Measurements from ENCODE around the gene NDFIP2.

Gene NDFIP2

DNA sequence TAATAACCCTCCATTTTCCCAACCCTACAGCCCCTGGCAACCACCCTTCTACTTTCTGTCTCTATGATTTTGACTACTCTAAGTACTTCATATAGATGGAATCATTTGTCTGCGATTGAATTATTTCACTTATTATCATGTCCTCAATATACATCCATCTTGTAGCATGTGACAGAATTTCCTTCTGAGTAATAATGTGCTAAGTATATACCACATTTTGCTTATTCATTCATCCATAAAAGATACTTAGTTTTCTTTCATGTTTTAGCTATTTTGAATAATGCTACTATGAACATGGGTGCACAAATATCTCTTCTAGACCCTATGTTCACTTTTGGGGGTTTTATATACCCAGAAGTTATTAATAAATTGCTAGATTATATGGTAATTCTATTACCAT is 17.4 kb upstream of the NDFIP2 start:
- no peaks in the 10 kb centered on the region for H3K36me3 ChIP-seq (ENCODE audit: control insufficient read depth in 1 of 2, insufficient read depth in 2 of 2, low read length in 2 of 2)
- H3K18ac ChIP-seq (ENCODE audit: low read length), result no peak overlapping the region
- no peak overlapping the region for H2BK120ac ChIP-seq (ENCODE audit: insufficient read depth, low read length, poor library complexity)
- WGBS (ENCODE audit: extremely low coverage, insufficient coverage, insufficient read length), result no CpG with 5 or more reads among the region's 1 CpG
- H3K9me3 ChIP-seq (ENCODE audit: insufficient read depth, low read depth, low read length), result no peaks in the 10 kb centered on the region
- H4K91ac ChIP-seq (ENCODE audit: low read depth, low read length), result no peak overlapping the region
- no peak overlapping the region for H2BK12ac ChIP-seq (ENCODE audit: low read length)
- no peaks in the 10 kb centered on the region for H3K79me2 ChIP-seq (ENCODE audit: control insufficient read depth, insufficient read depth, low read length, poor library complexity)
- H3K27ac ChIP-seq (ENCODE audit: low read depth, low read length), result no peak overlapping the region
- peaks cover 6% of the 10 kb centered on the region for H3K79me1 ChIP-seq (ENCODE audit: low read length)
- no peak overlapping the region for H3K9ac ChIP-seq (ENCODE audit: low read length)
- H2BK5ac ChIP-seq (ENCODE audit: low read depth, low read length, poor library complexity), result no peak overlapping the region
- no peak overlapping the region for H2AK5ac ChIP-seq (ENCODE audit: low read length)
- no peak overlapping the region for H3K14ac ChIP-seq (ENCODE audit: low read length)
- no peak overlapping the region for H2AFZ ChIP-seq (ENCODE audit: insufficient read depth, low read length, poor library complexity)
- H3K4me3 ChIP-seq (ENCODE audit: low read depth, low read length), result no peak overlapping the region
- no peak overlapping the region for H3K4ac ChIP-seq (ENCODE audit: low read depth, low read length)
- H3K23ac ChIP-seq (ENCODE audit: low read length), result no peak overlapping the region
- DNase-seq, result no peak
- no peak overlapping the region for H4K8ac ChIP-seq (ENCODE audit: low read depth, low read length)
- no peaks in the 10 kb centered on the region for H3K27me3 ChIP-seq (ENCODE audit: insufficient read depth, low read length)
- H4K12ac ChIP-seq (ENCODE audit: low read depth, low read length), result no peak overlapping the region
- peaks cover 4 to 9% of the 10 kb centered on the region in 2 experiments for H3K4me1 ChIP-seq (ENCODE audit: control insufficient read depth in 1 of 2, insufficient read depth in 2 of 2, low read length in 2 of 2)
- H3K4me2 ChIP-seq (ENCODE audit: low read length), result no peak overlapping the region

DNA sequence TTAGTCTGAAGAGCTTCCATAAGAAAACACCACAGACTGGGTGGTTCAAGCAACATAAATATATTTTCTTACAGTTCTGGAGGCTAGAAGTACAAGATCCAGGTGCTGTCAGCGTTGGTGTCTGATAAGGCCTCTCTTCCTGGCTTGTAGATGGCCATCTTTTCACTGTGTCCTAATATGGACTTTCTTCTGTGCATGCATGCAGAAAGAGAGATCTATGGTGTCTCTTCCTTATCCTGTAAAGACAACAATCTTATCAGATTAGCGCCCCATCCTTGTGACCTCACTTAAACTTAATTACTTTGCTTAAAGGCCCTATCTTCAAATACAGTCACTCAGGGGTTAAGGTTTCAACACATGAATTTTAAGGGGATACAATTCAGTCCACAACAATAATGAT is 14.1 kb upstream of the NDFIP2 start:
- H2AK5ac ChIP-seq (ENCODE audit: low read length), result no peak overlapping the region
- no peak overlapping the region for H3K27ac ChIP-seq (ENCODE audit: low read depth, low read length)
- H3K23ac ChIP-seq (ENCODE audit: low read length), result no peak overlapping the region
- no peak overlapping the region for H4K12ac ChIP-seq (ENCODE audit: low read depth, low read length)
- H3K4me3 ChIP-seq (ENCODE audit: low read depth, low read length), result no peak overlapping the region
- H3K79me1 ChIP-seq (ENCODE audit: low read length), result peaks cover 3% of the 10 kb centered on the region
- no peak overlapping the region for H4K8ac ChIP-seq (ENCODE audit: low read depth, low read length)
- no peak overlapping the region for H3K18ac ChIP-seq (ENCODE audit: low read length)
- H4K91ac ChIP-seq (ENCODE audit: low read depth, low read length), result no peak overlapping the region
- no CpG with 5 or more reads among the region's 2 CpGs for WGBS (ENCODE audit: extremely low coverage, insufficient coverage, insufficient read length)
- H2BK12ac ChIP-seq (ENCODE audit: low read length), result no peak overlapping the region
- no peak overlapping the region for H3K4ac ChIP-seq (ENCODE audit: low read depth, low read length)
- peaks cover 0 to 1% of the 10 kb centered on the region in 2 experiments for H3K4me1 ChIP-seq (ENCODE audit: control insufficient read depth in 1 of 2, insufficient read depth in 2 of 2, low read length in 2 of 2)
- H3K27me3 ChIP-seq (ENCODE audit: insufficient read depth, low read length), result no peaks in the 10 kb centered on the region
- no peaks in the 10 kb centered on the region for H3K79me2 ChIP-seq (ENCODE audit: control insufficient read depth, insufficient read depth, low read length, poor library complexity)
- no peaks in the 10 kb centered on the region for H3K36me3 ChIP-seq (ENCODE audit: control insufficient read depth in 1 of 2, insufficient read depth in 2 of 2, low read length in 2 of 2)
- DNase-seq, result no peak
- no peak overlapping the region for H3K9ac ChIP-seq (ENCODE audit: low read length)
- no peak overlapping the region for H3K14ac ChIP-seq (ENCODE audit: low read length)
- H2AFZ ChIP-seq (ENCODE audit: insufficient read depth, low read length, poor library complexity), result no peak overlapping the region
- H3K4me2 ChIP-seq (ENCODE audit: low read length), result no peak overlapping the region
- H2BK120ac ChIP-seq (ENCODE audit: insufficient read depth, low read length, poor library complexity), result no peak overlapping the region
- H3K9me3 ChIP-seq (ENCODE audit: insufficient read depth, low read depth, low read length), result no peaks in the 10 kb centered on the region
- no peak overlapping the region for H2BK5ac ChIP-seq (ENCODE audit: low read depth, low read length, poor library complexity)

DNA sequence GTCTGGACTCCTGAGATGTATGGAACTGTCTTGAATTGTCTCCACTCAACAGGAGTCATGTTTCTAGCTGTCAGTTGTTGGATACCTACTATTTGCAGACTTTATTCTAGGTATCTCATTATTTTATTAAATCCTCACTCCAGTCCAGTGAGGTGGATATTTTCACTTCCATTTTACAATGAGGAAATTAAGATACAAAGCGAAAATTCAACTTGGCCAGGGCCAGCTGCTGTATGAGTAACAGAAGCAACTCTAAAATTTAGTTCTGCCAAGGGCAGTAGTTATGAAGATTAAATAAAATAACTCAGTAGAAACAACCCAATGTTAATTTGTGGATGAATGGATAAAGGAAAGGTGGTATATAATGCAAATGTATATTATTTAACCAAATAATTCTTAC is 12.6 kb upstream of the NDFIP2 start:
- Histone ChIP-seq H2AFZ (ENCODE audit: insufficient read depth, low read length, poor library complexity) (no peak overlapping the region), H3K4me2 (ENCODE audit: low read length) (no peak overlapping the region), H3K23ac (ENCODE audit: low read length) (no peak overlapping the region), H2BK5ac (ENCODE audit: low read depth, low read length, poor library complexity) (no peak overlapping the region), H3K9me3 (ENCODE audit: insufficient read depth, low read depth, low read length) (no peaks in the 10 kb centered on the region), H3K4ac (ENCODE audit: low read depth, low read length) (no peak overlapping the region), H4K12ac (ENCODE audit: low read depth, low read length) (no peak overlapping the region), H3K14ac (ENCODE audit: low read length) (no peak overlapping the region), H3K18ac (ENCODE audit: low read length) (no peak overlapping the region), H3K27me3 (ENCODE audit: insufficient read depth, low read length) (no peaks in the 10 kb centered on the region), H2BK12ac (ENCODE audit: low read length) (no peak overlapping the region), H3K27ac (ENCODE audit: low read depth, low read length) (no peak overlapping the region), H4K91ac (ENCODE audit: low read depth, low read length) (no peak overlapping the region), H2AK5ac (ENCODE audit: low read length) (no peak overlapping the region), H3K4me3 (ENCODE audit: low read depth, low read length) (no peak overlapping the region), H3K36me3 (ENCODE audit: control insufficient read depth in 1 of 2, insufficient read depth in 2 of 2, low read length in 2 of 2) (no peaks in the 10 kb centered on the region), H4K8ac (ENCODE audit: low read depth, low read length) (no peak overlapping the region), H3K79me1 (ENCODE audit: low read length) (peaks cover 3% of the 10 kb centered on the region), H3K79me2 (ENCODE audit: control insufficient read depth, insufficient read depth, low read length, poor library complexity) (no peaks in the 10 kb centered on the region), H3K9ac (ENCODE audit: low read length) (no peak overlapping the region), H3K4me1 (ENCODE audit: control insufficient read depth in 1 of 2, insufficient read depth in 2 of 2, low read length in 2 of 2) (peaks cover 0 to 1% of the 10 kb centered on the region in 2 experiments), H2BK120ac (ENCODE audit: insufficient read depth, low read length, poor library complexity) (no peak overlapping the region)
- WGBS (ENCODE audit: extremely low coverage, insufficient coverage, insufficient read length), result no CpG with 5 or more reads among the region's 1 CpG
- no peak for DNase-seq

DNA sequence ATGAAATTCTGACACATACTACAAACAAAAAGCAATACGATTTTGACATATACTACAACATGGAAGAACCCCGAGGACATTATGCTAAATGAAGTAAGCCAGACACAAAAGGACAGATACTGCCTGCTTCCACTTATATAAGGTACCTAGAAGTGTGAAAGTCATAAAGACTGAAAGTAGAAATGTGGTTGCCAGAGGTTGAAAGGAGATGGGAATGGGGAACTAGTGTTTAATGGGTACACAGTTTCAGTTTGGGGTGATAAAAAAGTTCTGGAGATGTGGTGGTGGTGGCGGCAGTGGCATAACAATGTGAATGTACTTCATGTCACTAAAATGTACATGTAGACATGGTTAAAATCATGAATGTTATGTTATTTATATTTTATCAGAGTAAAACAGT is 12.1 kb upstream of the NDFIP2 start:
- Histone ChIP-seq H3K9me3 (ENCODE audit: insufficient read depth, low read depth, low read length) (no peaks in the 10 kb centered on the region), H3K79me1 (ENCODE audit: low read length) (peaks cover 3% of the 10 kb centered on the region), H3K79me2 (ENCODE audit: control insufficient read depth, insufficient read depth, low read length, poor library complexity) (no peaks in the 10 kb centered on the region), H3K9ac (ENCODE audit: low read length) (no peak overlapping the region), H3K18ac (ENCODE audit: low read length) (no peak overlapping the region), H3K4ac (ENCODE audit: low read depth, low read length) (no peak overlapping the region), H2BK12ac (ENCODE audit: low read length) (no peak overlapping the region), H3K4me1 (ENCODE audit: control insufficient read depth in 1 of 2, insufficient read depth in 2 of 2, low read length in 2 of 2) (peaks cover 0 to 1% of the 10 kb centered on the region in 2 experiments), H4K8ac (ENCODE audit: low read depth, low read length) (no peak overlapping the region), H4K91ac (ENCODE audit: low read depth, low read length) (no peak overlapping the region), H2AFZ (ENCODE audit: insufficient read depth, low read length, poor library complexity) (no peak overlapping the region), H3K27ac (ENCODE audit: low read depth, low read length) (no peak overlapping the region), H3K4me3 (ENCODE audit: low read depth, low read length) (no peak overlapping the region), H3K27me3 (ENCODE audit: insufficient read depth, low read length) (no peaks in the 10 kb centered on the region), H3K4me2 (ENCODE audit: low read length) (no peak overlapping the region), H3K36me3 (ENCODE audit: control insufficient read depth in 1 of 2, insufficient read depth in 2 of 2, low read length in 2 of 2) (no peaks in the 10 kb centered on the region), H3K14ac (ENCODE audit: low read length) (no peak overlapping the region), H2BK120ac (ENCODE audit: insufficient read depth, low read length, poor library complexity) (no peak overlapping the region), H2BK5ac (ENCODE audit: low read depth, low read length, poor library complexity) (no peak overlapping the region), H2AK5ac (ENCODE audit: low read length) (no peak overlapping the region), H3K23ac (ENCODE audit: low read length) (no peak overlapping the region), H4K12ac (ENCODE audit: low read depth, low read length) (no peak overlapping the region)
- WGBS (ENCODE audit: extremely low coverage, insufficient coverage, insufficient read length), result no CpG with 5 or more reads among the region's 3 CpGs
- DNase-seq, result no peak
